Lower leg skin (tissue), 3 donors: ENCODE results near the gene SIRPA.

ENCODE experiments used
- CTCF ChIP-seq, 3 donors: fragments of 450-650 bp; IDR thresholded peaks; one replicate each; pipeline ENCODE4 v1.5.1; 2016; ENCODE audit warnings: antibody characterized with exemption in 3 of 3, mild to moderate bottlenecking in 3 of 3, moderate library complexity in 2 of 3
- POLR2A ChIP-seq, 2 donors: fragments of 450-650 bp; IDR thresholded peaks; one replicate each; pipeline ENCODE4 v1.6.1; 2016 to 2017; ENCODE audit warnings: antibody characterized with exemption in 2 of 2, mild to moderate bottlenecking in 1 of 2, moderate library complexity in 1 of 2

- no peak for TF ChIP-seq CTCF (IDR thresholded peaks at IDR 0.05)
- TF ChIP-seq POLR2A (IDR thresholded peaks at IDR 0.05) = no peak
Measured at GRCh38 chr20:1882026-1882425, 13.2 kb upstream of the SIRPA start.
